Mesendoderm (in vitro differentiated cells): ENCODE data around the gene ADIG.

ENCODE experiments used
- DNase-seq: peaks from one replicate; pipeline ENCODE4 v3.0.0; 2013
- H2AK5ac ChIP-seq: 2 replicates; pipeline ENCODE4 v1.6.1; 2013; ENCODE audit warnings: low read length, inconsistent platforms
- H2BK120ac ChIP-seq: 2 replicates; pipeline ENCODE4 v1.6.1; 2013; ENCODE audit warnings: low read depth, mild to moderate bottlenecking, low read length, moderate library complexity, mixed read lengths
- H2BK15ac ChIP-seq: replicated peaks from 2 replicates; pipeline ENCODE4 v1.6.1; 2013; ENCODE audit warnings: low read depth, mild to moderate bottlenecking, moderate library complexity
- H2BK5ac ChIP-seq: 2 replicates; pipeline ENCODE4 v1.6.1; 2013; ENCODE audit warnings: low read length, inconsistent platforms
- H3K18ac ChIP-seq: 2 replicates; pipeline ENCODE4 v1.6.1; 2013; ENCODE audit warnings: mild to moderate bottlenecking, low read length, mixed read lengths
- H3K23ac ChIP-seq: one replicate; pipeline ENCODE4 v1.6.1; 2013; ENCODE audit warnings: low read length
- H3K27ac ChIP-seq: 2 replicates; pipeline ENCODE4 v1.5.1; 2013; ENCODE audit warnings: low read depth, mild to moderate bottlenecking, inconsistent platforms, low read length, moderate library complexity
- H3K27me3 ChIP-seq: 2 replicates; pipeline ENCODE4 v1.6.1; 2013; ENCODE audit warnings: low read length, control low read depth, mild to moderate bottlenecking, inconsistent platforms; ENCODE audit not compliant: insufficient read depth, poor library complexity
- H3K36me3 ChIP-seq: 2 replicates; pipeline ENCODE4 v1.6.1; 2013; ENCODE audit warnings: low read length, inconsistent platforms; ENCODE audit not compliant: control insufficient read depth, insufficient read depth
- H3K4ac ChIP-seq: one replicate; pipeline ENCODE4 v1.6.1; 2013; ENCODE audit warnings: low read depth, mild to moderate bottlenecking, low read length, moderate library complexity
- H3K4me1 ChIP-seq: 2 replicates; pipeline ENCODE4 v1.6.1; 2013; ENCODE audit warnings: low read depth, low read length, inconsistent platforms; ENCODE audit not compliant: control insufficient read depth
- H3K4me2 ChIP-seq: 2 replicates; pipeline ENCODE4 v1.6.1; 2013; ENCODE audit warnings: low read length
- H3K4me3 ChIP-seq: 2 replicates; pipeline ENCODE4 v1.5.1; 2013; ENCODE audit warnings: mild to moderate bottlenecking, low read length
- H3K56ac ChIP-seq: one replicate; pipeline ENCODE4 v1.6.1; 2013; ENCODE audit warnings: low read length
- H3K79me1 ChIP-seq: 2 replicates; pipeline ENCODE4 v1.6.1; 2013; ENCODE audit warnings: low read length, inconsistent platforms
- H3K79me2 ChIP-seq: 2 replicates; pipeline ENCODE4 v1.6.1; 2013; ENCODE audit warnings: mild to moderate bottlenecking, low read length; ENCODE audit not compliant: control insufficient read depth, insufficient read depth
- H3K9ac ChIP-seq: 2 replicates; pipeline ENCODE4 v1.6.1; 2013; ENCODE audit warnings: low read length, inconsistent platforms
- H4K5ac ChIP-seq: one replicate; pipeline ENCODE4 v1.6.1; 2013; ENCODE audit warnings: low read length
- H4K8ac ChIP-seq: one replicate; pipeline ENCODE4 v1.6.1; 2013; ENCODE audit warnings: low read depth, mild to moderate bottlenecking, control low read depth, low read length, moderate library complexity
- WGBS: extraction: QIAGEN DNeasy Blood & Tissue Kit; methylation state at CpG from one replicate; pipeline ENCODE4 v1.1.7; 2013; ENCODE audit warnings: low lambda C conversion rate, missing lambda C conversion rate; ENCODE audit not compliant: insufficient coverage; ENCODE audit errors: extremely low coverage; 5-methylcytosine and 5-hydroxymethylcytosine counted together

Gene ADIG

GRCh38 chr20:38635721-38636288, 54.8 kb downstream of the ADIG start:
- WGBS, result no CpG with 5 or more reads among the region's 3 CpGs
- Histone ChIP-seq H3K27me3 (no peaks in the 10 kb centered on the region), H2AK5ac (no peak overlapping the region), H3K4me1 (no peaks in the 10 kb centered on the region), H2BK15ac (no peak overlapping the region), H4K5ac (no peak overlapping the region), H3K23ac (no peak overlapping the region), H3K18ac (no peak overlapping the region), H3K4me3 (no peak overlapping the region), H3K9ac (no peak overlapping the region), H3K27ac (no peak overlapping the region), H2BK5ac (no peak overlapping the region), H3K56ac (no peak overlapping the region), H4K8ac (no peak overlapping the region), H3K79me1 (no peaks in the 10 kb centered on the region), H3K36me3 (peaks cover 5% of the 10 kb centered on the region), H3K79me2 (no peaks in the 10 kb centered on the region), H3K4me2 (no peak overlapping the region), H2BK120ac (no peak overlapping the region), H3K4ac (no peak overlapping the region)
- no peak for DNase-seq
